Activated CD4-positive, alpha-beta T cell treated with anti-CD3 and anti-CD28 coated beads, Interleukin-2, amount 10 ng/mL, durations not matched to agents 24 days and 14 days (primary cell): Measurements from ENCODE around the gene EML6. TPM values are rescaled to one million over a fixed set of nuclear protein-coding genes. Genes with fewer than 3 reads are reported as not detected.

Source experiments
- DNase-seq: peaks from one replicate; pipeline ENCODE4 v3.0.0; 2022
- H3K27ac Mint-ChIP-seq: one replicate; pipeline ENCODE4 v1.8.0; 2022; ENCODE audit warnings: mild to moderate bottlenecking, mixed read lengths
- H3K27me3 Mint-ChIP-seq: one replicate; pipeline ENCODE4 v1.8.0; 2022; ENCODE audit warnings: mixed read lengths
- H3K36me3 Mint-ChIP-seq: one replicate; pipeline ENCODE4 v1.8.0; 2022; ENCODE audit warnings: low read depth, mild to moderate bottlenecking, mixed read lengths
- H3K4me1 Mint-ChIP-seq: one replicate; pipeline ENCODE4 v1.8.0; 2021; ENCODE audit warnings: mixed read lengths
- H3K4me3 Mint-ChIP-seq: one replicate; pipeline ENCODE4 v1.8.0; 2022; ENCODE audit warnings: mild to moderate bottlenecking, moderate library complexity, mixed read lengths
- H3K9me3 Mint-ChIP-seq: one replicate; pipeline ENCODE4 v1.8.0; 2021; ENCODE audit warnings: mixed read lengths
- intact Hi-C: fragments of 100-400 bp; cut with micrococcal nuclease; formaldehyde crosslinking; loops from one replicate; pipeline ENCODE4 v1.15.1; 2023
- total RNA-seq: library from RNA; stranded (reverse); gene quantifications from 2 replicates; pipeline ENCODE4 v1.2.3, GENCODE V29; 2022

EML6 gene
- total RNA-seq, 1 donor from 2014 or later = 0.77 TPM

GRCh38 chr2:54962935-54963440, 239.5 kb downstream of the EML6 start:
- Mint-ChIP-seq H3K36me3 (peaks cover 6% of the 10 kb centered on the region), H3K4me3 (no peak overlapping the region), H3K4me1 (peaks cover 27% of the 10 kb centered on the region), H3K27ac (no peak overlapping the region), H3K9me3 (no peaks in the 10 kb centered on the region), H3K27me3 (no peaks in the 10 kb centered on the region)
- intact Hi-C loops = no loop called here
- no peak for DNase-seq

DNA sequence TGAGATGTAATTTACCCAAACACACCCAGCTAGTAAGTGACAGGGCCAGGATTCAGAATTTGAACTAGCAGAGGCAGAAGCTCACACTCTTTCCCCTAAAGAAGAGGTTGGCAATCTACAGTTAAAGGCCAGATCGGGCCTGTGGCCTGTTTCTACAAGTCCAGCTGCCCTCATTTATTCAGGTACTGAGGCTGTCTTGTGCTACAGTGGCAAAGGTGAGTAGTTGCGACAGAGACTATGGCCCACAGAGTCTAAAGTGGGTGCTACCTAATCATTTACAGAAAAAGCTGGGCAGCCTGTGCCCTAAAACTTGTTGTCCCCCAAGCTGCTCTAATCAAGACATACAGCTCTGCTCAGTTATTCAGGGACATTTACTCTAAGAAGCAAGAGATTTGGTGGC, 240.0 kb downstream of the EML6 start:
- intact Hi-C loops = no loop called here
- Mint-ChIP-seq H3K36me3 (peaks cover 6% of the 10 kb centered on the region), H3K27ac (no peak overlapping the region), H3K27me3 (no peaks in the 10 kb centered on the region), H3K4me3 (no peak overlapping the region), H3K9me3 (no peaks in the 10 kb centered on the region), H3K4me1 (peaks cover 27% of the 10 kb centered on the region)
- no peak for DNase-seq

DNA sequence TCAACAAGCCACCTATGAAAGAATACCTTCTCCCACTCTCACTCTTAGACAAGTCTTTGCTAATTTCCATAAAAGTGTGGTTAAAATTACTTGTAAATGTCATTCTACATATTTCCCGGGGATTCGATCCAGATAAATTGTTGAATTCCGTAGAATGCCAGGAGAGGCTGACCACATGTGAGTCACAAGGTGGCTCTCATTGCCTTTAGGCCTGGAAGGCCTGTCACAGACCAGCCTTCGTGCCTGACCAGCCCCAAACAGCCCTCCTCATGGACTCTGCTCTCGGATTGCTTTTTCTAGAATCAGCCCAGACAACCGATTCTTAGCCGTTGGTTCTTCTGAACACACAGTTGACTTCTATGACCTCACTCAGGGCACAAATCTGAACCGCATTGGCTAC, 240.8 kb downstream of the EML6 start:
- H3K36me3 Mint-ChIP-seq = peaks cover 6% of the 10 kb centered on the region

DNA sequence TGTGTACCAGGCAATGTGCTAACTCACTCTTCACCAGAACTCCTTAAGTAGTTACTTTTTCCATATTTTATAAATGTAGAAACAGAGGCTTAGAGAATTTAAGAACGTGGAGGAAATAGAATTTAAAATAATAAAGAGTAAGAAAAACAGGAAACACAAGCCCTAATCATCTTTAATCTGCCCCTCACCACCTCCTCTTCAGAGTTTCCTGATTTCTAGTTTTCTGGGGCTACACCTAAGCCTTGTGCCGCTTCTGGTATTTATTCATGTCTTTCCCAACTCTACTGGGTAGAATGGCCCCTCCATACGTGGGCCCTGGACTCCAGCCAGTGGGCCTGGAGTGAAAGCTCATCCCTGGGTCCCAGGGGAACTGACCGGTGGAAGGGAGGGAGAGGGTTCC, 241.4 kb downstream of the EML6 start:
- intact Hi-C loops = no loop called here
- H3K27ac Mint-ChIP-seq = peak overlapping the region; percentile 58
- H3K4me3 Mint-ChIP-seq = peak overlapping the region; percentile 47
- H3K27me3 Mint-ChIP-seq = no peaks in the 10 kb centered on the region
- H3K4me1 Mint-ChIP-seq = peaks cover 27% of the 10 kb centered on the region
- no peak for DNase-seq
- peaks cover 6% of the 10 kb centered on the region for H3K36me3 Mint-ChIP-seq
- H3K9me3 Mint-ChIP-seq = no peaks in the 10 kb centered on the region

More for the DNA sequence above, 240.8 kb downstream of the EML6 start:
- Mint-ChIP-seq H3K27ac (no peak overlapping the region), H3K4me3 (no peak overlapping the region), H3K27me3 (no peaks in the 10 kb centered on the region), H3K9me3 (no peaks in the 10 kb centered on the region), H3K4me1 (peaks cover 27% of the 10 kb centered on the region)
- intact Hi-C loops = no loop called here
- peak; percentile 52 for DNase-seq

DNA sequence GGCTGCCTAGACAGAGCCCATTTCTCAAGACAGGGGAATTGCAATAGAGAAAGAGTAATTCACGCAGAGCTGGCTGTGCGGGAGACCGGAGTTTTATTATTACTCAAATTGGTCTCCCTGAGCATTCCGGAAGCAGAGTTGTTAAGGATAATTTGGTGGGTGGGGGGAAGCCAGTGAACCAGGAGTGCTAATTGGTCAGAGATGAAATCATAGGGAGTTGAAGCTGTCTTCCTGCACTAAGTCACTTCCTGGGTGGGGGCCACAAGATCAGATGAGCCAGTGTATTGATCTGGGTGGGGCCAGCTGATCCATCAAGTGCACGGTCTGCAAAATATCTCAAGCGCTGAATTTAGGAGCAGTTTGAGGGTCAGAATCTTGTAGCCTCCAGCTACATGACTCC, 242.0 kb downstream of the EML6 start:
- H3K4me1 Mint-ChIP-seq = peaks cover 27% of the 10 kb centered on the region
- H3K9me3 Mint-ChIP-seq = no peaks in the 10 kb centered on the region
- H3K36me3 Mint-ChIP-seq = peaks cover 6% of the 10 kb centered on the region
- H3K27me3 Mint-ChIP-seq = no peaks in the 10 kb centered on the region
- DNase-seq = peak; percentile 52
- peak overlapping the region; percentile 47 for H3K4me3 Mint-ChIP-seq
- H3K27ac Mint-ChIP-seq = peak overlapping the region; percentile 58
- intact Hi-C loops = no loop called here

DNA sequence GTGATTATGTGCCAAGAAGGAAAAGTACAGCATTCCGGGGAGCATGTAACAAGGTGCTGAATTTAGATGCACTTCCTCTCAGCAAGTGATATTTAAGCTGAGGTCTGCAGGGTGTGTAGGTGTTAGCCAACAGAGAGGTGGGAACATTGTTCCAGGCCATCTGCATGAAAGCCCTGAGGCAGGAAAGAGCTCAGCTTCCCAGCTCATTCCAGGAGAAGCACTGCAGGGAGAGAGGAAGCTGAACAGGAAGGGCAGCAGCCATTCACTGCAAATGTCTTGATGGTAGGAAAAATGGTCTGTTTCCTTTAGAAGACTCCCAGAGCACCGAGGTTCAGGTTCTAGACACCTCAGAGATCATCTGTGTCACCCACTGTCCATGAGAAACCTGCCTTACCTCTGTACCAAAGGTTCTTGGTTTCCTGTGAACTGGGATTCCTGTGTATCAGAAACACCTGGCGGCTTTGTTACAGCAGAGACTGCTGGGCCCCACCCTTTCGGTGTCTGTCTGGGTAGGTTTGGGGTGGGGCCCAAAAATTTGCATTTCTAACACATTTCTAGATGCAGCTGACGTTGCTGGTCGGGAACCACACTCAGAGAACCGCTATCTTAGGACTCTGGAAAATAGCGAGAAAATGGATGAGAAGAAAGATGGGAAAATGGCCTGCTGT, 242.8 kb downstream of the EML6 start:
- Mint-ChIP-seq H3K27me3 (no peaks in the 10 kb centered on the region), H3K36me3 (peaks cover 8% of the 10 kb centered on the region), H3K9me3 (no peaks in the 10 kb centered on the region), H3K27ac (no peak overlapping the region), H3K4me1 (peaks cover 24% of the 10 kb centered on the region), H3K4me3 (no peak overlapping the region)
- DNase-seq = peak; percentile 52
- intact Hi-C loops = no loop called here

DNA sequence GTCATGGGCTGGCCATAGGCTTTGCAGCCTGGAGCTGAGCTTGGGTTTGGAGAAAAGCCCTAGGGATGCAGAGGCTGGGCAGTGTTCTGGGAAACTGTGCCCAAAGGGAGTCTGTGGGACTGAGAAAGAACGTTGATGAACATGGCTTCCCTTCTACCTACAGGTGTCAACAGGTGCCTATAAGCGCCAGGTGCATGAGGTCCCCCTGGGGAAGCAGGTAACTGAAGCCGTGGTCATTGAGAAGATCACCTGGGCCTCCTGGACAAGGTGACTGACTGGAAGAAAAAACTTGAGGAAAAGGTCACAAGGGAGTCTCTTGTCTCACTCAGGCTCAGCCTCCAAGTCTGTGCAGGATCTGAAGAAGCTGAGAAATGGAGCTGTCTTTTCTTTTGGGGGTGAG, 243.4 kb downstream of the EML6 start:
- Mint-ChIP-seq H3K36me3 (peaks cover 11% of the 10 kb centered on the region), H3K4me3 (no peak overlapping the region), H3K9me3 (no peaks in the 10 kb centered on the region), H3K4me1 (peaks cover 23% of the 10 kb centered on the region), H3K27me3 (no peaks in the 10 kb centered on the region), H3K27ac (no peak overlapping the region)
- DNase-seq = no peak
- intact Hi-C loops = no loop called here

DNA sequence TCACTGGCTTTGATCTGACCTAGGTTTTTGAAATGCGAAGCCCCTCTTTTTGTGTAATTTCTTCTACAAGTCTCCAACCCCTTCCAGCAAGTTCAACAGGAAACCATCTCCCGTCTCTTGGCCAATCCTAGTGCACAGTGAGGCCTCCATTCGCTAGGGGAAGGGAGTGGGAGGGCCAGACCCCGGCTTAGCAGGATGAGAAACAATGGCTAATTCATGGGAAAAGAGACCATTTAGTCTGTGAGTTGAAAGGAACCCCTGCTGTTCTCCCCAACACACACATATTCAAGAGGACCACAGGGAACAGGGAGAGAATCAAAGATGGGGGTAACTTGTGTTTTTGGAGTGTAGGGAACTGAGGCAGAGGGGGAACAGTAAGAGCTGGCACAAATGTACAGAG, 243.8 kb downstream of the EML6 start:
- Mint-ChIP-seq H3K4me3 (no peak overlapping the region), H3K9me3 (no peaks in the 10 kb centered on the region), H3K36me3 (peaks cover 11% of the 10 kb centered on the region), H3K27ac (no peak overlapping the region), H3K27me3 (no peaks in the 10 kb centered on the region), H3K4me1 (peaks cover 23% of the 10 kb centered on the region)
- intact Hi-C loops = no loop called here
- no peak for DNase-seq

GRCh38 chr2:54967759-54968365, 244.4 kb downstream of the EML6 start:
- peaks cover 23% of the 10 kb centered on the region for H3K4me1 Mint-ChIP-seq
- H3K27me3 Mint-ChIP-seq = no peaks in the 10 kb centered on the region
- intact Hi-C loops = no loop called here
- no peak for DNase-seq
- H3K36me3 Mint-ChIP-seq = peaks cover 11% of the 10 kb centered on the region
- no peak overlapping the region for H3K27ac Mint-ChIP-seq
- H3K9me3 Mint-ChIP-seq = no peaks in the 10 kb centered on the region
- no peak overlapping the region for H3K4me3 Mint-ChIP-seq

DNA sequence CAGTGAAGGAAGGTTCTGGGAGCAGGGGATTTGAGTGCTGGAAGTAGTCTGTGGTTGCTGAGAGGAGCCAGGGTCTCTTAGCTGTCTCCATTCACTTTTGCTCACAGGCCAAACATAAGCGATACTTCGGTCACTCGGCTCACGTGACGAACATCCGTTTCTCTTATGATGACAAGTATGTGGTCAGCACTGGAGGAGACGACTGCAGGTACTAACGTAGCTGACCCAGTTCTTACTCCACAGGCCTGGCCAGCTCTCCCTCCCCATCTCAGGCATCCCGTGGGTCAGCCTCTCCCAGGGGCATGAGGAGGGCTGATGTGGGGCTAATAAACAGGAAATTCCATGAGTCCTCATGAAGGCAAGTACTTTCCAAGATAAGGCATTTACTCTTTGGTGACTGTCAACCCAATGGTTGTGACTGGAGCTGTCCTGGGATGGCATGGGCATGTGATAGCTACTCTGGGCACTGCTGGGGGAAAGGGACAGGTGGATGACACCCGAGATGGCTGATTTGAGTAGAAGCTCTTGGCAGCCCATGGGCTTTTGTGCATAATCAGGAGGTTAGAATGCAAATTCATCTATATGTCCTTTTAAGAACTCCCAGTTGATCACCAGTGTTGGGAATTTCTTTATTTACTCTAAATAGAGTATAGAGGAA, 245.2 kb downstream of the EML6 start:
- H3K4me1 Mint-ChIP-seq = peaks cover 23% of the 10 kb centered on the region
- no peak overlapping the region for H3K27ac Mint-ChIP-seq
- intact Hi-C loops = no loop called here
- no peaks in the 10 kb centered on the region for H3K9me3 Mint-ChIP-seq
- H3K27me3 Mint-ChIP-seq = no peaks in the 10 kb centered on the region
- H3K36me3 Mint-ChIP-seq = peaks cover 11% of the 10 kb centered on the region
- DNase-seq = no peak
- no peak overlapping the region for H3K4me3 Mint-ChIP-seq

DNA sequence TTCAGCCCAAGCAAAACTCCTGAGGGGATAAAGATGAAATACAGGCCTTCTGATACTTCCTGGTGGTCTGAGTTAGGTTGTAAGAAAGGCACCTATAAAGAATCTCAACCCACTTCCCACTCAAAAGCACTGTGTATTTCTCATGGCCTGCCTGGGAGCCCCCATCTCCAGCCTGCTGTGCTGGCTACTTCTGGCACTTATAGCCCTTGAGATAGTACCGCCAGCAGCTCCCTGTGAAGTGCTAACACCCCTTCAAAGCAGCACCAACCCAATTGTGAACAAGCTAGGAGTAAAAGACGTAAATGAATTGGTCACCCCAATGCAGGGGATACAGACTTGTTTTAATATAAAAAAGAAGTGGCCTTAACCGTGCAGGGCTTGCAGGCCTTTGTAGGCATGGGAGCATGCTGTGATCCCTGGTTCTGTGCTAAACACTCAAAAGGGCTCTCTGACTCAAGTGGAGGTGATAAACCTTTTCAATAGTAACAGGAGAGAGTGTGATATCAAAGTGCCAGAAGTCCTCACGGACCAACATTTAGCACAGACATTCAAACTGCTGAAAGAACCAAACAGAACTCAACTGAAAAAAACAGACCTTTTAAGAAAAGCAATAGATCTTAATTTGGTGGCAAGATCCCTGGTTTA, 246.0 kb downstream of the EML6 start:
- Mint-ChIP-seq H3K9me3 (no peaks in the 10 kb centered on the region), H3K27ac (no peak overlapping the region), H3K36me3 (peaks cover 11% of the 10 kb centered on the region), H3K27me3 (no peaks in the 10 kb centered on the region), H3K4me3 (no peak overlapping the region), H3K4me1 (peaks cover 19% of the 10 kb centered on the region)
- no peak for DNase-seq
- intact Hi-C loops = no loop called here

DNA sequence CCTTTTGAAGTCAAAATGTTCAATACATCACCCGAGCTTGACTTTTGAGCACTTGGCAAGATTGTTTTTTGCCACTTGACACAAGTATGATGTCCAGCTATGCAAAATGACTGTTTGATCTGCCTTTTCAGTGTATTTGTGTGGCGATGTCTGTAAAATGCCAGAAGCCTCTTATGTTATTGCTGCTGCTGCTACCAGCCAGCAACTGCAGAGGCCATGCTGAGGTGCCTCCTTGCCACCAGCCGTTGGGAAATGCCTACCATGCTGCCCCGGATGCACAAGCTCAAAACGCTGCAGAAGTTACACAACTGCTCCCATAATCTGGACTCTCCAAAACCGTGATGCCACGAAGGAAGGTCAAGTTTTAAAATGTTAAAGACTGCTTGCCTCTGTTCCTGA, 246.5 kb downstream of the EML6 start:
- Mint-ChIP-seq H3K9me3 (no peaks in the 10 kb centered on the region), H3K27ac (no peak overlapping the region), H3K4me1 (peaks cover 15% of the 10 kb centered on the region), H3K36me3 (peaks cover 11% of the 10 kb centered on the region), H3K4me3 (no peak overlapping the region), H3K27me3 (no peaks in the 10 kb centered on the region)
- intact Hi-C loops = no loop called here
- no peak for DNase-seq

- no peaks in the 10 kb centered on the region for H3K9me3 Mint-ChIP-seq
- no peak for DNase-seq
- H3K36me3 Mint-ChIP-seq = peaks cover 9% of the 10 kb centered on the region
- intact Hi-C loops = no loop called here
- no peak overlapping the region for H3K27ac Mint-ChIP-seq
- H3K27me3 Mint-ChIP-seq = no peaks in the 10 kb centered on the region
- no peak overlapping the region for H3K4me3 Mint-ChIP-seq
- peaks cover 9% of the 10 kb centered on the region for H3K4me1 Mint-ChIP-seq
Measured at GRCh38 chr2:54975175-54975574, 251.7 kb downstream of the EML6 start.
